ENCODE data around the gene CASP4.
"Not testable (repeated sequence)": the region's sequence is repeated elsewhere in the genome, so short reads cannot be mapped to it uniquely, and the experiment has no call there.

The CASP4 gene

GRCh38 chr11:104968355-104968855 is at the start of gene CASP4:
Gene CASP4, minus strand, starts transcription at chr11:104968574. Its CDS starts 49 bp downstream, at chr11:104968525.
- peak; percentile 6 for DNase-seq

DNA sequence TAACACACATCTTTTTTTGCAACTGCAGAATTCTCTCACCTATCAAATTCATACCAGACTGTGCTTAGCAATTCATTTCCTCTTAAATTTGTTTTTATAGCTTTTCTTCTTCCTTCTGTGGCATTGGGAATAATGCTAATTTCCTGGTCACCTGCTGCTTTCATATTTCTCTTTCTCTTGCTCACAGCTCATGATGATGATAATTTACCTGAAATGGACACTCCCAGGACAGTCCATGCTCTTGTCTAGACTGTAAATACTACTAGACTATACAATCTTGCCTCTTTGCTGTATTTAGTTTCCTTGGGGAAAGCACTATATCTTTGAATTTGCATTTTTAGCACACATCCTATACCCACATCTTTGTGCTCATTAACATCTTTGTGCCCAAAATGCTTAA is 39.1 kb upstream of the CASP4 start:
- no peak for DNase-seq

- no peak for DNase-seq
Measured at GRCh38 chr11:105005451-105005845, 37.1 kb upstream of the CASP4 start.

DNA sequence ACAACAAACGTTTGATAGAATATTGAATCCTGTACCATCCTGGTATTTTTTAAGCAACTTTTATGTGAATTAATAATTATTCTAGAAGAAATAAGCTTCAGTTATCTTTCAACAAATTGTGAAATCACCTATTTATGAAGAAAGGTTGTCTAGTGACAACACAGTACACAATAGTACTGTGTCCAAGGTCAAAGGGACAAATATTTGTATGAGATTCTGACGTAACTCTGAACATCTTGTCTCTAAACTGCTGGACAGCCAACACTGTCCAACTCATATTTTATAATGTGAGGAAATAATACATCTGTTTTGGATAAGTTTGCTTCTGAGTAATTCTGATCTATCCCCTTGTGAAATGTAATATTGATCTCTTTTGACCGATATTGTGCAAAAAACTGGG is 35.6 kb upstream of the CASP4 start:
- no peak for DNase-seq

DNA sequence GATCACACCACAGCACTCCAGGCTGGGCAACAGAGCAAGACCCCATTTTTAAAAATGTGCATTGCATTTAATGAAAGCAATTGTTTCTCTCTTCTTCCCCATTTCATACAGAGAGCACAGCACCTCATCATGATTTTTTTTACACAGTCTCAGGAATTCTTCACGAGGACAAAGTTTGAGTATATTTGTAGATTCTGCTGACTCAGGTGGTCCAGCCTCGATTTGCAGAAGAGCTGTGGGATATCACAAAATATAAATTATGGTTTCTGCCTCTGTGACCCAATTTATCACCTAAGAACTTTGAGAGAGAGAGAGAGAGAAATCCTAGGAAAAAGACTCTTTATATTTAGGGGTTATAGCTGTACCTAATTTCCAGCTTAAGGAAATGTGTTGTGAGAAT is 34.8 kb upstream of the CASP4 start:
- no peak for DNase-seq

GRCh38 chr11:105000797-105001196 is 32.4 kb upstream of the CASP4 start:
- DNase-seq: peak; percentile 54

DNA sequence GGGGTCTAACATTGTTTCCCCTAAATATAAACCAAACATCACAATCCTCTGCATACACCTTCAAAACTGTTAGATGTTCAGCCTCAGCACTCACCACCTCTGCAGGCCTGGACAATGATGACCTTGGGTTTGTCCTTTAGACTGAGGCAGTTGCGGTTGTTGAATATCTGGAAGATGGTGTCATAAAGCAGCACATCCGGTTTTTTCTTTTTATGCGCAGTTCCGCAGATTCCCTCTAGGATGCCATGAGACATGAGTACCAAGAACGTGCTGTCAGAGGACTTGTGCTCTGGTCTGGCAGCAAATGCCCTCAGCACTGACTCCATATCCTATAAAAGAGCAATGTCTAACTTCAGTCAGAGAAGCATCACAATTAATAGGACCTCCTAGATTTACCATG is 31.8 kb upstream of the CASP4 start:
- peak; percentile 6 for DNase-seq

DNA sequence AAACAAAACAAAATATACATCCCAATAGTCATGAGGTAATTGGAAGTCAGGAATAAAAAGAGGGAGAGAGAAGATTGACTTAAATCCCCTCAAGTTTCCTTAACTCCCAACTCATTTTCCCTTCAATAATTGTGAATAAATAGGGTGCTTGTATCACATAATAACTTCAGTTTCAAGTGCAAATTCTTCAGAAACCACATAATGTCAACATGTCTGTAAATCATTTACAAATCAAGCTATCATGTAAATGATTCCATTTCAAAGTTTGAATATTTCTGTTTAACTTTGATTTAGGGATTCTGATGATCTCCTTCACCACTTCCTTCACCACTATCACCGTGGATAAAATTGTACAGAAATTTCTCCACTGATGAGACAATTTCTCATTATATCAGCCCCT is 31.3 kb upstream of the CASP4 start:
- no peak for DNase-seq

DNA sequence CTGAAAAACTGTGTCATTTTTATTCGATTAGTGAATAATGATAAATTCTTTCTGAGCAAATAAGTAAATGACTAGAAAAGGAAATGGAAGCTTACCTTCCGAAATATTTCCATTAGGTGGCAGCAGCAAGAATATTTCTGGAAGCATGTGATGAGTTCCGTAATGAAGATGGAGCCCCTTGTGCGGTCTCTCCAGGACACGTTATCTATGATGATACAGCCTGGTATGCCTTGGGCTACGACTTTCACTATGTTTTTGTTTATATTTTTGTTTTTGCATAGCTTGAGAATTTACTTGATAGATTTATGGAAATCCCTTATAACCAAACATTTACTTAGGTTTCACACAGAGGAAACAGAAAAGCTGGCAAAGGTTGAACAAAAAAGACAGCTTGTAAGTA is 28.9 kb upstream of the CASP4 start:
- no peak for DNase-seq

DNA sequence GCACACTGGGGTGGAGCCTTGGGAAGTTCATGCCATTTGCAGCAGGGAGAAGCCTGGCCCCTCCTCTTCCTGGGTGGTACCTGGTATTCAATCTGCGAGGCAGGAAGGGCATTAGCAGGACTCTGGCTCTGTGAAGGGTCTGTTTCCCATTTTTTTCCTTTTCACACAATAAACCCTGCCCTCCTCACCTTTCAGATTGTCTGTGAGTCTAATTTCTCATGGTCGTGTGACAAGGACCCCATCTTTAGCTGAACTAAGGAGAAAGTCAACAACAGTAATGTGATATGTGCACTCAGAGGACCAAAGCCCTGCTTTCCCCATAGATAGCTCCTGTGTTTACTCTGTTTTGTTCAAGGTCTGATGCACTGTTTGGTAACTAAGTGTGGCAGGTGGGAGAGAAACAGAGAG is 26.6 kb upstream of the CASP4 start:
- no peak for DNase-seq

- no peak for DNase-seq
Measured at GRCh38 chr11:104992781-104993180, 24.4 kb upstream of the CASP4 start.

DNA sequence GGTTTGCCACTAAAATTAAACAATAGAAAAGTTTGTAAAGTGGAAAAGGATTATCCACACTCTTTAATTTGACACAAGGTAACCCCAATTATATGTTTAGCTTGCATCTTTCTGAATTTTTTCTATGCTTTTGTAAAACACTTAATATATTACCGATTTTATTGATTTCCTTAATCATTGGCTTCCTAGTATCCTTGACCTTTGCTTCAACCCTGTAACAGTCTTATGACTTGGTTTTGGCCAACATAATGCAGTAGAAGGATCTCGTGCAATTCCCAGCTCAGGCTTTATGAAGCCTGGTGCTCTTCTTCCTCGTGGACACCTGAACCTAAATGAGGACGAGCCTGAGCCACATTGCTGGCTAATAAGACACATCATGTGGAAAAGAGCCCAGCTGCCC is 23.6 kb upstream of the CASP4 start:
- DNase-seq: no peak

DNA sequence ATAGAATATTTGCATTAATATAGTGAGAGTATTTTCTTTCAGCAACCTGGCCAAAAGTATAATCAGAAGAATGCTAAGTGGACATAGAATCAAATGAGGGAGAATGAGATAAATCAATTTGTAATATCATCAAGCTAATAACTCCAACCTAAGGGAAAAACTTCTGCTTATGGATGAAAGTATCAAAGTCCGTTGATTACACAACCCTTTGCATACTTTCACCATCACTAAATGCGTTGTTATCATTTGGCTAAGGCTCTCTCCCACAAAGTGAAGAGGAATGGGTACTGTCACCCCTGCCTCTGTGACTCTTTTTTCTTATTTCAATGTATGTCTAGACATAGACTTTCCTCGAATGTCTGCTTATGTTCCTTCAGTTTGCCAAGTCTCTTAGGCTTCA is 16.4 kb upstream of the CASP4 start:
- DNase-seq: no peak

- no peak for DNase-seq
Measured at GRCh38 chr11:104979839-104980238, 11.5 kb upstream of the CASP4 start.

- DNase-seq: no peak
Measured at GRCh38 chr11:104973616-104974015, 5.2 kb upstream of the CASP4 start.

- not testable (repeated sequence) for DNase-seq
Measured at GRCh38 chr11:104972924-104973323, 4.5 kb upstream of the CASP4 start.

DNA sequence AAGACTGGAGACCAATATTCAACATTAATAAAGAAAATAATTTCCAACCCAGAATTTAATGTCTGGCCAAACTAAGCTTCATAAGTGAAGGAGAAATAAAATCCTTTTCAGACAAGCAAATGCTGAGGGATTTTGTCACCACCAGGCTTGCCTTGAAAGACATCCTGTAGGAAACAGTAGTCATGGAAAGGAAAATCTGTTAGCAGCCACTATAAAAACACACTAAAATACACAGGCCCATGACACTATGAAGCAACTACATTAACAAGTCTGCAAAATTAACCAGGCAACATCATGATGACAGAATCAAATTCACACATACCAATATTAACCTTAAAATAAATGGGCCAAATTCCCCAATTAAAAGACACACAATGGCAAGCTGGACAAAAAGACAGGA is 2.4 kb upstream of the CASP4 start:
- no peak for DNase-seq

DNA sequence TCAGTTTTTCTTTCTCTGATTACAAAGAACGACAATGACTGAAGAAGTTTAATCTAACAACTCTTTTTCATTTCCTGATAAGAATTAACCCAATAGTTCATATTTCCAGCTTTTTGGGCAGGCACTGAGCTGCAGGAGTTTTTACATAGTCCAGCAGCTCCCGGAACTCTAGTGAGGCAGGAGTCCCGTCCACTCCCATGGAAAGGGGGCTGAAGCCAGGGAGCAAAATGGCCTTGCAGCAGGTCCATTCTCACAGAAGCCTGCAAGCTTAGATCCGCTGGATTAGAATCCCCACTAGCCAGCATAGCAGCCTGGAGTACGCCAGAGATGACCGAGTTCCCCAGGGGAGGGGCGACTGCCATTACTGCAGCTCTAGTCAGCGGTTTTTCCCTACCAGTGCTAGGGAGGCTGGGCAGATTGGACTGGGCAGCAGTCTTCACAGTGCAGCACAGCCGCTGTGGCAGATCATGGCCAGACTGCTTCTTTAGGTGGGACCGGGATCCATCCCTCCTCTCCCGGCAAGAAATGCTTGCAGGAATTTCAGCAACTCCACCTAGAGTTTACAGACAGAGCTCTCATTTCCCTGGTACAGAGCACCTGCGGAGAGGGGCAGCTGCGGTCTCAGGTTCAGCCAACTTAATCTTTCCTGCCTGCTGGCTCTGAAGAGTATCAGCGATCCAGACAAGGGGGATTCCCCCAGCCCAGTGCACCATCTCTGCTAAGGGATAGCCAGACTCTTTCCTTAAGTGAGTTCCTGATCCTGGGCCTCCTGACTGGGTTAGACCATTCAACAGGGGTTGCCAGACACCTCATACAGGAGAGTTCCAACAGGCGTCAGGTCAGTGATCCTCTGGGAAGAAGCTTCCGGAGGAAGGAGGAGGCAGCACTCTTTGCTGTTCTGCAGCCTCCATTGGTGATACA is 742 bp upstream of the CASP4 start:
- no peak for DNase-seq

DNA sequence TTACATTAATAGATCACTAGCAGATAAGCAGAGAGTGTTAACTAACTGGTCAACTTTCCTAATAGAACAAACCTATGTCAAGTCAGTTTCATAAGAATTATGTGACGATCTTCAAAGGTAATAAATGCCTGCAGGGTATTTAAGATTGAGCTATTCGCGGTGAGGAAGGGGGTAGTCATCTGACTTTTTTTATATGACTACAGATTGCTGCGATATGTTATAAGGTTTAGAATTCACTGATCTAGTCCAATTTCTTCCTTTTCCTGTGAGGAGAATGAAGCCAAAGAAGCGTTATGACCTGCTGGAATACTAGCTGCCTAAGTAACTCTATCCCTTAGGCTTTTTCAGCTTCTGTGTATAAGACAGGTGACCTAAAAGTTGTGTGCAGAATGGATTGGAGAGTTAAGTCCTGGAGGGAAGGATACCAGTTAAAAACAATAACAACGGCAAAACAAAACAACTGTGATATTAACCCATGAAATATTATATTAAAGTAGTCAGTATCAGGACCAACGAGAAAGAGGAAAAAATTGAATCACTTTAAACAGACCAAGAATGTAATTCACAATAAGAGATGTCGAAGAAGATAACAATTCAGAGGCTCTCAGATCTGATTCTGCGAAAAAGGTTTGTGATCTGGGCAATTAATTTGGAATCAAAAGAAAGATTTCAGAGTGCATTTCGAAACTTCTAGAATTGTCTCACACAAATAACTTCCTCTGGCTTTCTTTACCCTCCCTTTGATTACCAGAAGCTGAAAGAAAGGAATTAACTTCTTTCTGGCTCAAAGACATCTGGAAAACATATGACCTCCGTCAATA is 630 bp downstream of the CASP4 start:
- DNase-seq: no peak

GRCh38 chr11:104965735-104966134 is 2.6 kb downstream of the CASP4 start:
- DNase-seq: no peak

GRCh38 chr11:104964247-104964646 is 4.1 kb downstream of the CASP4 start:
- no peak for DNase-seq

DNA sequence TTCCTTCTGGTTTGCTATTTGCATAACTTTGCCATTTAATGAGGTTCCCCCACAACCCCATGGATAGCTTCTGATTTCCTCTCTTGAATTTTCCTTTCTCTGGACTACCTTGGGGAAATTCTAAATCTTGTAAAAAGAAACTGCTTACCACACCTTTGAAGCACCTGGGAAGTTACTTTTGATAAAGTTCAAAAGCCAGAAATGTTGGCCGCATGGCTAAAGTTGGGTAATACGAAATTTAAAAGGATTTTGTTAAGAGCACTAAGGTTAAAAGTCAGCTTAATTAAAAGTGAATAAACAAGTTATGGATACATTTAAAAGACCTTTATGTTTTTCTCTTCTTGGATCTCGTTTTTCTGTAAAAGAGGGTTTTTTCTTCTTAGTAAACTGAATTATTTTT is 5.5 kb downstream of the CASP4 start:
- no peak for DNase-seq

GRCh38 chr11:104957280-104957679 is 11.1 kb downstream of the CASP4 start:
- no peak for DNase-seq

DNA sequence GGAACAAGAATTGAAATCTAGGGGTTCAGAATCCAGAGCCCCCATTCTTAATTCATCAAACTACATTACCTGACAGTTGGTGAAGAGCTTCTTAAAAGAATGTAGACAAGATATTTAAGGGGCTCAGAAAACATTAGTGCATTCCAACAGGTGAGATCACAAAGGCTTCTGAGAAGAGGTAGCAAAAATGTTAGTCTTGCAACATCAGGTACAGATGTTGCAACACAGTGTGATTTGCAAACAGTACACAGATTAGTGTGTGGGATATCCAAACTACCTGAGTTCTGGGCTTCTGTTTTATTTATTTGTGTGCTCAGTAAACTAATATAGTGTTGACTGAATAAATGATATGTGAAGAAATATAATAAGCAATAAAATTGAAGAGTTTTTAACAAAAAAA is 11.8 kb downstream of the CASP4 start:
- DNase-seq: no peak

Data from stimulated activated CD4-positive, alpha-beta T cell treated with anti-CD3 and anti-CD28 coated beads, Interleukin-4, amount 100 ng/mL, for 24 hours (primary cell).